Neuronal stem cell (in vitro differentiated cells): Measurements from ENCODE around the gene XPC.

ENCODE experiments used
- DNase-seq: peaks from one replicate; pipeline ENCODE4 v3.0.0-alpha.2; 2013; ENCODE audit warnings: low spot score
- H2AFZ ChIP-seq: one replicate; pipeline ENCODE4 v1.6.1; 2013; ENCODE audit warnings: mild to moderate bottlenecking, low read length, inconsistent platforms
- H2AK5ac ChIP-seq: 2 replicates; pipeline ENCODE4 v1.6.1; 2013; ENCODE audit warnings: low read depth, mild to moderate bottlenecking, inconsistent platforms, low read length, moderate library complexity, mixed read lengths
- H2BK120ac ChIP-seq: 2 replicates; pipeline ENCODE4 v1.6.1; 2013; ENCODE audit warnings: low read depth, mild to moderate bottlenecking, inconsistent platforms, low read length, moderate library complexity, mixed read lengths
- H2BK12ac ChIP-seq: one replicate; pipeline ENCODE4 v1.6.1; 2013; ENCODE audit warnings: low read length, inconsistent platforms
- H2BK15ac ChIP-seq: 2 replicates; pipeline ENCODE4 v1.6.1; 2013; ENCODE audit warnings: mild to moderate bottlenecking, low read length, inconsistent platforms, mixed read lengths
- H2BK5ac ChIP-seq: one replicate; pipeline ENCODE4 v1.6.1; 2013; ENCODE audit warnings: inconsistent platforms, mild to moderate bottlenecking, low read length, moderate library complexity
- H3K14ac ChIP-seq: one replicate; pipeline ENCODE4 v1.6.1; 2013; ENCODE audit warnings: low read length, inconsistent platforms
- H3K18ac ChIP-seq: 2 replicates; pipeline ENCODE4 v1.6.1; 2013; ENCODE audit warnings: low read length, inconsistent platforms
- H3K23ac ChIP-seq: 2 replicates; pipeline ENCODE4 v1.6.1; 2013; ENCODE audit warnings: low read depth, mild to moderate bottlenecking, mixed read lengths, low read length, inconsistent platforms; ENCODE audit not compliant: poor library complexity
- H3K27ac ChIP-seq: replicated peaks from 3 replicates; pipeline ENCODE4 v1.5.1; 2013; ENCODE audit warnings: low read length, inconsistent platforms
- H3K27me3 ChIP-seq, 3 experiments: 2 replicates each; pipeline ENCODE4 v1.6.1; 2013; ENCODE audit warnings: low read length in 3 of 3, mild to moderate bottlenecking in 2 of 3, inconsistent platforms in 1 of 3, low read depth in 1 of 3, mixed read lengths in 1 of 3, moderate library complexity in 1 of 3; ENCODE audit not compliant: control insufficient read depth in 3 of 3, insufficient read depth in 3 of 3
- H3K36me3 ChIP-seq, 2 donors: replicated peaks in 1 of 2; 2 replicates each; pipeline ENCODE4 v1.6.1; 2013; ENCODE audit warnings: low read length in 2 of 2; ENCODE audit not compliant: control insufficient read depth in 2 of 2, insufficient read depth in 2 of 2
- H3K4ac ChIP-seq: 2 replicates; pipeline ENCODE4 v1.6.1; 2013; ENCODE audit warnings: inconsistent platforms, mild to moderate bottlenecking, low read length, moderate library complexity
- H3K4me1 ChIP-seq, 2 donors: 1 replicate in 1 of 2; 2 replicates in 1 of 2; pipeline ENCODE4 v1.6.1; 2013; ENCODE audit warnings: low read length in 2 of 2, low read depth in 1 of 2; ENCODE audit not compliant: control insufficient read depth in 2 of 2, insufficient read depth in 1 of 2
- H3K4me2 ChIP-seq: one replicate; pipeline ENCODE4 v1.6.1; 2013; ENCODE audit warnings: mild to moderate bottlenecking, low read length, inconsistent platforms; ENCODE audit not compliant: insufficient read depth, poor library complexity, severe bottlenecking
- H3K4me3 ChIP-seq, 2 donors: 2 replicates each; pipeline ENCODE4 v1.5.1; 2013; ENCODE audit warnings: low read length in 2 of 2, mild to moderate bottlenecking in 2 of 2, inconsistent platforms in 1 of 2, moderate library complexity in 1 of 2
- H3K79me1 ChIP-seq: one replicate; pipeline ENCODE4 v1.6.1; 2013; ENCODE audit warnings: low read depth, mild to moderate bottlenecking, inconsistent platforms, low read length, moderate library complexity
- H3K9ac ChIP-seq: one replicate; pipeline ENCODE4 v1.6.1; 2013; ENCODE audit warnings: mild to moderate bottlenecking, low read depth, low read length, inconsistent platforms; ENCODE audit not compliant: poor library complexity
- H3K9me3 ChIP-seq, 2 donors: replicated peaks in 1 of 2; 2 replicates each; pipeline versions ENCODE3 to v1.6.1; 2013; ENCODE audit warnings: low read length in 2 of 2, mild to moderate bottlenecking in 2 of 2, inconsistent platforms in 1 of 2, low read depth in 1 of 2, mixed read lengths in 1 of 2, moderate library complexity in 1 of 2; ENCODE audit not compliant: control insufficient read depth in 2 of 2, insufficient read depth in 1 of 2
- H4K8ac ChIP-seq: one replicate; pipeline ENCODE4 v1.6.1; 2013; ENCODE audit warnings: low read depth, mild to moderate bottlenecking, inconsistent platforms, low read length, moderate library complexity
- H4K91ac ChIP-seq: one replicate; pipeline ENCODE4 v1.6.1; 2013; ENCODE audit warnings: low read length, low read depth, mild to moderate bottlenecking, inconsistent platforms; ENCODE audit not compliant: poor library complexity
- WGBS, 2 donors: extraction: QIAGEN DNeasy Blood & Tissue Kit; methylation state at CpG; one replicate each; pipeline ENCODE4 v1.1.7; 2013; ENCODE audit warnings: missing lambda C conversion rate in 2 of 2, mixed read lengths in 1 of 2; ENCODE audit not compliant: insufficient read length in 2 of 2, insufficient replicate concordance in 1 of 2; ENCODE audit errors: extremely low coverage in 2 of 2; 5-methylcytosine and 5-hydroxymethylcytosine counted together

Gene XPC

GRCh38 chr3:14208168-14208567, 29.8 kb upstream of the XPC start:
- Histone ChIP-seq H2BK12ac (no peak overlapping the region), H3K9ac (no peak overlapping the region), H2BK5ac (no peak overlapping the region), H4K91ac (no peak overlapping the region), H3K18ac (no peak overlapping the region), H2BK15ac (no peak overlapping the region), H3K4me3 (no peak overlapping the region), H4K8ac (no peak overlapping the region), H2BK120ac (no peak overlapping the region), H3K79me1 (no peaks in the 10 kb centered on the region), H3K36me3 (no peaks in the 10 kb centered on the region), H3K4me2 (no peak overlapping the region), H3K4me1 (peaks cover 11 to 16% of the 10 kb centered on the region in 2 donors), H3K27ac (no peak overlapping the region), H3K27me3 (no peaks in the 10 kb centered on the region), H2AK5ac (no peak overlapping the region), H3K9me3 (no peaks in the 10 kb centered on the region), H3K14ac (no peak overlapping the region), H3K23ac (no peak overlapping the region), H3K4ac (no peak overlapping the region), H2AFZ (no peak overlapping the region)
- no peak for DNase-seq
- WGBS, 2 donors, result no CpG with 5 or more reads among the region's 4 CpGs

DNA sequence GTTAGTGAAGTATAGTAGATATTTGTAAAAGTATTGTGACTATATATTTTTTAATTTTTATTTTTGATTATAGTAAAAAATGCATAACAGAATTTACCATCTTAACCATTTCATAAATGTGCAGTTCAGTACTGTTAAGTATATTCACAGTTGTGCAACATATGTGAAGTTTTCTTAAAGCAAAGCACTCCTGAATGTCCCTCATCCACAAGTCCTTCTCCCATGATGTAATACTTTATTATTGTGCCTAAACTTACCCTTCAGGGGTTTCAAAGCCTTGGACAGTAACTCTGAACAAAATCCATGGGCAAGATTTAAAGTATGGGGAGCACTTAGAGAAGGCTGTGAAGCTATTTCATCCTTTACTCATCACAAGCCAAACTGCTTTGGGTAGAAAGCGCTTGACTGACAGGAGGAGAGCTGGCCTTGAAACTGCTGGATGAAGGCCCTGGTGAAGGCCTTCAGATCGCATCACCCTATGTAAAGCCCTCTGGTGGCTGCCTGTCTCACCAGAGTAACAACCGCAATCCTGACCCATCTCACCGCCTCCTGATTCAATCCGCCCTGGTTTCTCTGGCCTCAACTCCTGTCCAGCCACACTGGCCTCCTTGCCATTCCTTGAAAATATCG, 28.3 kb upstream of the XPC start:
- Histone ChIP-seq H3K4me2 (no peak overlapping the region), H3K36me3 (no peaks in the 10 kb centered on the region), H3K27me3 (no peaks in the 10 kb centered on the region), H3K9me3 (no peaks in the 10 kb centered on the region), H3K9ac (no peak overlapping the region), H2BK120ac (no peak overlapping the region), H2AK5ac (no peak overlapping the region), H2BK5ac (no peak overlapping the region), H3K4me3 (no peak overlapping the region), H4K8ac (no peak overlapping the region), H2BK12ac (no peak overlapping the region), H3K23ac (no peak overlapping the region), H3K4me1 (peaks cover 11 to 12% of the 10 kb centered on the region in 2 donors), H3K4ac (no peak overlapping the region), H3K27ac (no peak overlapping the region), H3K79me1 (no peaks in the 10 kb centered on the region), H3K18ac (no peak overlapping the region), H2BK15ac (no peak overlapping the region), H3K14ac (no peak overlapping the region), H4K91ac (no peak overlapping the region), H2AFZ (no peak overlapping the region)
- WGBS, 2 donors, result no CpG with 5 or more reads among the region's 6 CpGs
- no peak for DNase-seq

DNA sequence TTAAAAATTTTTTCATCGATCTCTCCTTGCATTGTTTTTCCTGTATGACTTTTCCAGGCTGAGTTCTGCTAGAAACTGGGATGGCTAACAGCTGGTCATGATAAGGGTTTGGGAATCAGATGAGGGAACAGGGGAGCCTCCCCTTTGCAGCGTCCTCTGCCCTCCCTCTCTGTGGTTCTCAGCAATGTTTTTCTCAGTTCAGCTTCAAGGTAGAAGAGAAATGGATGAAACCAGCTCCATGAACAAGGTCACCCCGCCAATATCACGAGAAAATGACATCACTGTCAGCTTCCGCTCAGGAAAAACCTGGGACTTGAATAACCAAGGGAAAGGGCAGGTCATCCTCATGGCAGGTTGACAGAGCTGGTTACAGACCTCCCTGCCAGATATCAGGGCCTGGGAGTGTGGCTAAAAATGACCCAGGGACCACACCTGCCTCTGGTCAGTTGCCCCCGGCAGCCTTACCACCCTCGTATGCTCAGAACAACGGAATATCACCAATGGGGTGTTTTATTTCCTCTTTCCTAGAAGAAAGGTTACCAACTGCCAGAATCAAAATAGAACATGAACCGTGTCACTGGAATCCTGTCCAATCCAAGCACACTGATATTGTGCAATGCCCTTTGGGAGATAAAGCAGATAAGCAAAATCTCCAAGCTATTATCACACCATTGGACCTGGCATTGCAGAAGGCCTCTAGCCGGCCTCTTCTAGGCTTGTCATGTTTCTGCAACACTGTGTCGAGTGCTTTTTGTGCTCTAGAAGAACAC, 26.3 kb upstream of the XPC start:
- Histone ChIP-seq H3K4me3 (no peak overlapping the region), H3K9ac (no peak overlapping the region), H3K79me1 (no peaks in the 10 kb centered on the region), H4K91ac (no peak overlapping the region), H3K27ac (no peak overlapping the region), H3K4me2 (no peak overlapping the region), H3K9me3 (no peaks in the 10 kb centered on the region), H4K8ac (no peak overlapping the region), H2BK5ac (no peak overlapping the region), H2BK120ac (no peak overlapping the region), H3K18ac (no peak overlapping the region), H3K4ac (no peak overlapping the region), H3K36me3 (peaks cover under 1 to 3% of the 10 kb centered on the region in 2 donors), H2AFZ (no peak overlapping the region), H3K27me3 (no peaks in the 10 kb centered on the region), H3K14ac (no peak overlapping the region), H2BK12ac (no peak overlapping the region), H3K4me1 (peaks cover under 1 to 2% of the 10 kb centered on the region in 2 donors), H2AK5ac (no peak overlapping the region), H2BK15ac (no peak overlapping the region), H3K23ac (no peak overlapping the region)
- DNase-seq, result no peak
- WGBS, 2 donors, result no CpG with 5 or more reads among the region's 11 CpGs

GRCh38 chr3:14203521-14204079, 25.2 kb upstream of the XPC start:
- Histone ChIP-seq H4K8ac (no peak overlapping the region), H2BK120ac (no peak overlapping the region), H3K23ac (no peak overlapping the region), H3K4me2 (no peak overlapping the region), H3K9ac (no peak overlapping the region), H3K14ac (no peak overlapping the region), H3K4me1 (peaks cover 0 to 2% of the 10 kb centered on the region in 2 donors), H3K27ac (no peak overlapping the region), H3K27me3 (no peaks in the 10 kb centered on the region), H3K4ac (no peak overlapping the region), H2BK5ac (no peak overlapping the region), H3K18ac (no peak overlapping the region), H3K4me3 (no peak overlapping the region), H3K79me1 (no peaks in the 10 kb centered on the region), H3K36me3 (peaks cover 4 to 12% of the 10 kb centered on the region in 2 donors), H2BK12ac (no peak overlapping the region), H3K9me3 (no peaks in the 10 kb centered on the region), H2AK5ac (no peak overlapping the region), H2BK15ac (no peak overlapping the region), H4K91ac (no peak overlapping the region), H2AFZ (peak overlapping the region; percentile 31)
- no CpG with 5 or more reads among the region's 10 CpGs for WGBS, 2 donors
- DNase-seq, result peak; percentile 54
